Suprapubic skin (tissue), 3 donors: ENCODE data around the gene STAT3.

Source experiments
- POLR2AphosphoS5 ChIP-seq, 3 donors: sonication (generic); formaldehyde crosslinking; IDR thresholded peaks; one replicate each; pipeline ENCODE4 v1.6.1; 2017; ENCODE audit warnings: antibody characterized with exemption in 3 of 3
- TF ChIP-seq, protein P1 (sequence below), 2 donors: fragments of 200-600 bp in 1 of 2; fragments of 450-650 bp in 1 of 2; sonication (generic) in 1 of 2; IDR thresholded peaks; one replicate each; pipeline ENCODE4 v1.5.1; 2016 to 2019; ENCODE audit warnings: antibody characterized with exemption in 2 of 2, mild to moderate bottlenecking in 1 of 2, moderate library complexity in 1 of 2

DNA sequence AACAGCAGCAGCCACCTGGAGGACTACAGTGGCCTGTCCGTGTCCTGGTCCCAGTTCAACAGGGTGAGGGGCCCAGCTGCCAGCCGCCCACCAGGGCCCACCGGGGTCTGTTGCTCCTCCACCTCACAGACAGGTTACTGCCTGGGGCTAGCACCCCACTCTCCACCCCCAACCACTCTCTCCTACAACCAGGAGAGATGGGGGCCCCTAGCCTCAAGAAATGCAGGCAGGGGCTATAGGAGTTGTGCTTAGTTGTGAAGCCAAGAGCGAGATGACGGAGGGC lies 81.9 kb downstream of the STAT3 start:
- no peak for TF ChIP-seq POLR2AphosphoS5 (IDR thresholded peaks at IDR 0.05)
- TF ChIP-seq, protein P1, sequence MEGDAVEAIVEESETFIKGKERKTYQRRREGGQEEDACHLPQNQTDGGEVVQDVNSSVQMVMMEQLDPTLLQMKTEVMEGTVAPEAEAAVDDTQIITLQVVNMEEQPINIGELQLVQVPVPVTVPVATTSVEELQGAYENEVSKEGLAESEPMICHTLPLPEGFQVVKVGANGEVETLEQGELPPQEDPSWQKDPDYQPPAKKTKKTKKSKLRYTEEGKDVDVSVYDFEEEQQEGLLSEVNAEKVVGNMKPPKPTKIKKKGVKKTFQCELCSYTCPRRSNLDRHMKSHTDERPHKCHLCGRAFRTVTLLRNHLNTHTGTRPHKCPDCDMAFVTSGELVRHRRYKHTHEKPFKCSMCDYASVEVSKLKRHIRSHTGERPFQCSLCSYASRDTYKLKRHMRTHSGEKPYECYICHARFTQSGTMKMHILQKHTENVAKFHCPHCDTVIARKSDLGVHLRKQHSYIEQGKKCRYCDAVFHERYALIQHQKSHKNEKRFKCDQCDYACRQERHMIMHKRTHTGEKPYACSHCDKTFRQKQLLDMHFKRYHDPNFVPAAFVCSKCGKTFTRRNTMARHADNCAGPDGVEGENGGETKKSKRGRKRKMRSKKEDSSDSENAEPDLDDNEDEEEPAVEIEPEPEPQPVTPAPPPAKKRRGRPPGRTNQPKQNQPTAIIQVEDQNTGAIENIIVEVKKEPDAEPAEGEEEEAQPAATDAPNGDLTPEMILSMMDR (IDR thresholded peaks at IDR 0.05), result no peak
